ENCODE measurements around the gene ABI2.

DNA sequence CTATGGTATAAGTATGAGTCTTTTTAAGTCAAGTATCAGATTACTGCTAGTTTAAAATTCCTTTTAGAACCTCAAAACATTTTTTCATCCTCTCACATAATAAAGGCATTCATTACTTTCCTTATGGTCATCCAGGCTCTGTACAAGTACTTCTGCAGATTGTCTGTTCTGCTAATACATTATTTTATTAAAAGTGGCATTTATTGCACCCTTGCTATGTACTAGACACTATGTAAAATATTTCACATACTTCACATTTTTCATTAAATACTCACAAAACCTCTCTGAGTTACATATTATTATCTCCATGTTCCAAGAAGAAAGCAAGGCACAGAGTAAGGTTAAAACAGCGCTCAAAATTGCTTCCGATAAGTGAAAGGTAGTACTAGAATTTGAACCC is 122.8 kb downstream of the ABI2 start:
- TF ChIP-seq POLR2A (IDR thresholded peaks at IDR 0.05): no peak
- TF ChIP-seq, protein P1, sequence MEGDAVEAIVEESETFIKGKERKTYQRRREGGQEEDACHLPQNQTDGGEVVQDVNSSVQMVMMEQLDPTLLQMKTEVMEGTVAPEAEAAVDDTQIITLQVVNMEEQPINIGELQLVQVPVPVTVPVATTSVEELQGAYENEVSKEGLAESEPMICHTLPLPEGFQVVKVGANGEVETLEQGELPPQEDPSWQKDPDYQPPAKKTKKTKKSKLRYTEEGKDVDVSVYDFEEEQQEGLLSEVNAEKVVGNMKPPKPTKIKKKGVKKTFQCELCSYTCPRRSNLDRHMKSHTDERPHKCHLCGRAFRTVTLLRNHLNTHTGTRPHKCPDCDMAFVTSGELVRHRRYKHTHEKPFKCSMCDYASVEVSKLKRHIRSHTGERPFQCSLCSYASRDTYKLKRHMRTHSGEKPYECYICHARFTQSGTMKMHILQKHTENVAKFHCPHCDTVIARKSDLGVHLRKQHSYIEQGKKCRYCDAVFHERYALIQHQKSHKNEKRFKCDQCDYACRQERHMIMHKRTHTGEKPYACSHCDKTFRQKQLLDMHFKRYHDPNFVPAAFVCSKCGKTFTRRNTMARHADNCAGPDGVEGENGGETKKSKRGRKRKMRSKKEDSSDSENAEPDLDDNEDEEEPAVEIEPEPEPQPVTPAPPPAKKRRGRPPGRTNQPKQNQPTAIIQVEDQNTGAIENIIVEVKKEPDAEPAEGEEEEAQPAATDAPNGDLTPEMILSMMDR (IDR thresholded peaks at IDR 0.05): no peak
- no peak for TF ChIP-seq EP300 (IDR thresholded peaks at IDR 0.05)
- TF ChIP-seq POLR2AphosphoS5 (IDR thresholded peaks at IDR 0.05): no peak

Data from upper lobe of left lung (tissue), 4 donors.